ENCODE data around the gene UBE4B. TPM values are rescaled to one million over a fixed set of nuclear protein-coding genes. Genes with fewer than 3 reads are reported as not detected.
A peak's percentile ranks its signal among the peaks of the same experiment; 100 is the strongest.
"Not testable (repeated sequence)": the region's sequence is repeated elsewhere in the genome, so short reads cannot be mapped to it uniquely, and the experiment has no call there.

Gene UBE4B
- total and polyA plus RNA-seq, 9 donors: 26.3 to 46.9 (median 38.9) TPM

DNA sequence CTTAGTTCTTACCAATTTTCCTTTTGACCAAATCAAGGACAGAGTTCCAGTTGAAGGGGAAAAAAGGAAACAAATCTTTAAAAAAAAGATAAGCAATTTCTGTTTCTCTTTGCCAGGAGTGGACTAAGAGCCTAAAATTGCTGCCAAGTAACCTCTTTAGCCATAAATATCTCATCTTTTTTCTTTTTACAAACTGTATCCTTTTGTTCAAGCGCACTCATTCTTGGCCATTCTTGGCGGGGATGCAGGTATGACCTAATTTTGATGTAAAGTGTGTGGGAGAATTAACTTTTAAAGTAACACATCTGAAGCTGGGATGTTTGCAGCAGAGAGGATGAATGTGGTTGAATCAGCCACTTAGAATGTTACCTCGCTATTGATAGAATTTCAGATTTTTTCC, 164.2 kb downstream of the UBE4B start:
- H3K27ac ChIP-seq: no peak overlapping the region
- H3K9me3 ChIP-seq: no peaks in the 10 kb centered on the region
- WGBS, 3 donors: 3 to 7% (median 4%) methylated on average over 3 of the region's 3 CpGs
- intact Hi-C loops (cut with DNase I): no loop called here
- H3K36me3 ChIP-seq: no peaks in the 10 kb centered on the region
- TF ChIP-seq, protein P1, sequence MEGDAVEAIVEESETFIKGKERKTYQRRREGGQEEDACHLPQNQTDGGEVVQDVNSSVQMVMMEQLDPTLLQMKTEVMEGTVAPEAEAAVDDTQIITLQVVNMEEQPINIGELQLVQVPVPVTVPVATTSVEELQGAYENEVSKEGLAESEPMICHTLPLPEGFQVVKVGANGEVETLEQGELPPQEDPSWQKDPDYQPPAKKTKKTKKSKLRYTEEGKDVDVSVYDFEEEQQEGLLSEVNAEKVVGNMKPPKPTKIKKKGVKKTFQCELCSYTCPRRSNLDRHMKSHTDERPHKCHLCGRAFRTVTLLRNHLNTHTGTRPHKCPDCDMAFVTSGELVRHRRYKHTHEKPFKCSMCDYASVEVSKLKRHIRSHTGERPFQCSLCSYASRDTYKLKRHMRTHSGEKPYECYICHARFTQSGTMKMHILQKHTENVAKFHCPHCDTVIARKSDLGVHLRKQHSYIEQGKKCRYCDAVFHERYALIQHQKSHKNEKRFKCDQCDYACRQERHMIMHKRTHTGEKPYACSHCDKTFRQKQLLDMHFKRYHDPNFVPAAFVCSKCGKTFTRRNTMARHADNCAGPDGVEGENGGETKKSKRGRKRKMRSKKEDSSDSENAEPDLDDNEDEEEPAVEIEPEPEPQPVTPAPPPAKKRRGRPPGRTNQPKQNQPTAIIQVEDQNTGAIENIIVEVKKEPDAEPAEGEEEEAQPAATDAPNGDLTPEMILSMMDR (IDR thresholded peaks at IDR 0.05): no peak
- TF ChIP-seq POLR2A (IDR thresholded peaks at IDR 0.05) (no peak), EP300 (IDR thresholded peaks at IDR 0.05) (no peak)
- peak in 3 of 5 donors; percentile 46 to 64 (median 47) for DNase-seq
- no peaks in the 10 kb centered on the region for H3K27me3 ChIP-seq
- no peak overlapping the region for H3K4me3 ChIP-seq
- H3K4me1 ChIP-seq (ENCODE audit: insufficient read depth): no peaks in the 10 kb centered on the region

DNA sequence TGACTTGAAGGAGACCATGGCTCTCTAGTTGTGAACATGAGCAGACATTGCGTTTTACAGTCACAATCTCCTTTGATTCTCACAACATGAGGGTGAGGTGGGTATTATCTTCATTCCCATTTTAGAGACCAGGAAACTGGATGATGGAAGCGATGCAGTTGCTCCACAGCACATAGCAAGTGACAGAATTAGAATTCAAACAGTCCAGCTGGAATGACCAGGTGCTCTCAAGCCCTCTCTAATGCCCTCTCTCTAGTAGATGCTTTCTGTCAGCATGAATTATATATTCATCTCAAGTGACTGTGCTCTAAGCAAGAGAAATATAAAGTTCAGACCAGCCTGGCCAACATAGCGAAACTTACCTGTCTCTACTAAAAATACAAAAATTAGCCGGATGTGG, 167.9 kb downstream of the UBE4B start:
- H3K27me3 ChIP-seq: no peaks in the 10 kb centered on the region
- no peak overlapping the region for H3K4me3 ChIP-seq
- no peak for TF ChIP-seq EP300 (IDR thresholded peaks at IDR 0.05)
- TF ChIP-seq POLR2A (IDR thresholded peaks at IDR 0.05): no peak
- TF ChIP-seq, protein P1 (IDR thresholded peaks at IDR 0.05): no peak
- no peaks in the 10 kb centered on the region for H3K9me3 ChIP-seq
- 90 to 95% (median 92%) methylated on average over 4 of the region's 4 CpGs for WGBS, 3 donors
- H3K36me3 ChIP-seq: no peaks in the 10 kb centered on the region
- intact Hi-C loops (cut with DNase I): no loop called here
- H3K27ac ChIP-seq: no peak overlapping the region
- no peak for DNase-seq
- no peaks in the 10 kb centered on the region for H3K4me1 ChIP-seq (ENCODE audit: insufficient read depth)

DNA sequence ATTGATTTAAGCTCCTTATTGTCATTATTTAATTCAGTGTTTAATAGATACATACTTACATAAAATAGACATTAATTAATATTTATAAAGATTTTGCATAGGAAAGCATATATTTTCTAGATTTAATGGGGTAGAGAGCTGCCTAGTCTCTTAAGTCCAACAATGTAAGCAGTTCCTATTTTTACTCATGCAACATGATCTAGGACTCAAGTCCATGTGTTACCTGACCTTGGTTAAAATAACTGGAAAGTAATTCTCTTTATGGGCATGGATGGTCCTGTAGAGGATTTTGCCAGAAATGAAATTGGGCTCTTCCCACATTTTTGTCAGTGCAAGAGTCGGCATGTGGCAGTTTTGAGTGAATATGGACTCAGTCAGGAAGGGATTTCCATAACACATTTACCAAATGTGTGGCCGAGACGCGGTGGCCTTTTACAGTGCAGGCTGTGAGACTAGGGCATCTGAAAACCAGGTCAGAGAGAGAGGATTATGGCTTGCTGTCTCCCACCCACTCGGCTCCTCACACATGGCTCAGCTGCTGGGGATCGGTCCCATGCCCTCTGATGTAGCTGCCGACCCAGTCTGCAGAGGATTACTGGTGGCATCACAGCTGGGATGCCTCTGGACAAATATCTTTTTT, 171.4 kb downstream of the UBE4B start:
- Histone ChIP-seq H3K36me3 (no peaks in the 10 kb centered on the region), H3K27me3 (no peaks in the 10 kb centered on the region), H3K27ac (no peak overlapping the region), H3K4me1 (ENCODE audit: insufficient read depth) (no peaks in the 10 kb centered on the region), H3K4me3 (no peak overlapping the region), H3K9me3 (no peaks in the 10 kb centered on the region)
- no peak for DNase-seq
- 46 to 62% (median 56%) methylated on average over 7 of the region's 7 CpGs for WGBS, 3 donors
- TF ChIP-seq EP300 (IDR thresholded peaks at IDR 0.05) (no peak), POLR2A (IDR thresholded peaks at IDR 0.05) (no peak)
- TF ChIP-seq, protein P1 (IDR thresholded peaks at IDR 0.05): no peak
- intact Hi-C loops (cut with DNase I): no loop called here

DNA sequence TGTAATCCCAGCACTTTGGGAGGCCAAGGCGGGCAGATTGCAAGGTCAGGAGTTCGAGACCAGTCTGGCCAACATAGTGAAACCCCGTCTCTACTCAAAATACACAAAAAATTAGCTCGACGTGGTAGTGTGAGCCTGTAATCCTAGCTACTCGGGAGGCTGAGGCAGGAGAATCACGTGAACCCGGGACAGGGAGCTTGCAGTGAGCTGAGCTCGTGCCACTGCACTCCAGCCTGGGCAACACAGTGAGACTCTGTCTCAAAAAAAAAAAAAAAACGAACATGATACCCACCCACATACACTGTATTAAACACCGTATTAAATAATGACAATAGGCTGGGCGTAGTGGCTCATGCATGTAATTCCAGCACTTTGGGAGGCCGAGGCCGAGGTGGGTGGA, 172.4 kb downstream of the UBE4B start:
- DNase-seq: peak in 1 of 5 donors; percentile 13
- 81 to 85% (median 85%) methylated on average over 14 of the region's 14 CpGs for WGBS, 3 donors
- intact Hi-C loops (cut with DNase I); H3K4me3 ChIP-seq; H3K27ac ChIP-seq; H3K27me3 ChIP-seq; H3K9me3 ChIP-seq; H3K4me1 ChIP-seq (ENCODE audit: insufficient read depth); H3K36me3 ChIP-seq: not testable (repeated sequence)

DNA sequence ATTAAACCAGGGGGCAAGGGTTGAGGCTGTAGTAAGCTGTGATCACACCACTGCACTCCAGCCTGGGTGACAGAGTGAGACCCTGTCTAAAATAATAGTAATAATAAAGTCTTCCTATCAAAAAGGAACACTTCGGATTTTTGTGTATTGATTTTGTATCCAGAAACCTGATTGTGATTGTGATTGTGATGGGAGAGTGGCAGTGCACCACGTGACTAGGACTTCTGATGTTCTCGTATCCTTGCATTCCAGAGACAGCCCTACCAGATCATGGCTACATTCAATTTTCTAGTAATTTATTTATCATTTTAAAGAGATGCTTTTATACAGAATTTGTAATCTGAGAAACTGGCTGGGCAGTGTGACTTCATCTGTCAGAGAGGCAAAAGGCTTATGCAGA, 175.1 kb downstream of the UBE4B start:
- Histone ChIP-seq H3K9me3 (no peaks in the 10 kb centered on the region), H3K36me3 (no peaks in the 10 kb centered on the region), H3K4me3 (no peak overlapping the region), H3K4me1 (ENCODE audit: insufficient read depth) (peaks cover 7% of the 10 kb centered on the region), H3K27me3 (no peaks in the 10 kb centered on the region), H3K27ac (no peak overlapping the region)
- intact Hi-C loops (cut with DNase I): no loop called here
- no peak for TF ChIP-seq POLR2A (IDR thresholded peaks at IDR 0.05)
- TF ChIP-seq, protein P1 (IDR thresholded peaks at IDR 0.05): no peak
- no peak for TF ChIP-seq EP300 (IDR thresholded peaks at IDR 0.05)
- DNase-seq: no peak
- WGBS, 3 donors: 87 to 96% (median 94%) methylated on average over 3 of the region's 3 CpGs
